Activated CD8-positive, alpha-beta memory T cell treated with anti-CD3 and anti-CD28 coated beads for 36 hours (primary cell): ENCODE measurements around the gene ACVR2B. TPM values are rescaled to one million over a fixed set of nuclear protein-coding genes. Genes with fewer than 3 reads are reported as not detected.

Experiments
- CTCF ChIA-PET: fragments of 350-600 bp; sonication (Branson Sonifier 250); formaldehyde crosslinking; loops from one replicate; lab custom pipeline; 2021; ENCODE audit warnings: antibody characterized with exemption; lab: Charles Lee
- POLR2A ChIA-PET: fragments of 350-600 bp; sonication (Branson Sonifier 250); formaldehyde crosslinking; loops from one replicate; lab custom pipeline; 2021; ENCODE audit warnings: antibody characterized with exemption; lab: Charles Lee
- total RNA-seq, 2 experiments: library from RNA; stranded (reverse); gene quantifications; one replicate each; pipeline ENCODE4 v1.2.3, GENCODE V29; 2021

The ACVR2B gene
- total RNA-seq, 2 experiments from 2014 or later, result 6.6 to 7.1 TPM

GRCh38 chr3:38455639-38456430 is 2.1 kb downstream of the ACVR2B start:
- CTCF ChIA-PET, result interaction anchor here (0.9 to 2.4 kb wide), 4 partner anchors 14 to 337 kb away, joined by 3 to 15 read pairs (median 7); partner anchors contain the start of gene XYLB
- POLR2A ChIA-PET, result interaction anchor here (0.6 to 1.1 kb wide), 3 partner anchors 109 to 482 kb away, joined by 3 to 4 read pairs (median 3); partner anchors contain the start of gene XYLB

GRCh38 chr3:38457111-38458003 is 3.7 kb downstream of the ACVR2B start:
- ChIA-PET POLR2A (no interaction called here), CTCF (no interaction called here)

GRCh38 chr3:38458796-38459498 is 5.3 kb downstream of the ACVR2B start:
- POLR2A ChIA-PET, result no interaction called here

GRCh38 chr3:38459499-38460048 is 5.9 kb downstream of the ACVR2B start:
- CTCF ChIA-PET, result interaction anchor here (0.6 kb wide), 1 partner anchor 8 kb away, joined by 3 read pairs; no protein-coding TSS in a partner anchor
- POLR2A ChIA-PET, result no interaction called here

More at GRCh38 chr3:38458796-38459498, 5.3 kb downstream of the ACVR2B start:
- CTCF ChIA-PET, result interaction anchor here (0.6 kb wide), 1 partner anchor 8 kb away, joined by 3 read pairs; no protein-coding TSS in a partner anchor

- ChIA-PET POLR2A (no interaction called here), CTCF (interaction anchor here (1.0 kb wide), 1 partner anchor 13 kb away, joined by 3 read pairs; no protein-coding TSS in a partner anchor)
Observed at GRCh38 chr3:38460377-38461270, 6.9 kb downstream of the ACVR2B start.

GRCh38 chr3:38465588-38466154 is 12.0 kb downstream of the ACVR2B start:
- POLR2A ChIA-PET, result no interaction called here
- CTCF ChIA-PET, result no interaction called here

GRCh38 chr3:38468765-38469164 is 15.1 kb downstream of the ACVR2B start:
- ChIA-PET POLR2A (no interaction called here), CTCF (no interaction called here)

- ChIA-PET CTCF (interaction anchor here (0.7 to 1.5 kb wide), 3 partner anchors 12 to 123 kb away, joined by 3 to 4 read pairs (median 3); partner anchors contain the start of gene XYLB), POLR2A (no interaction called here)
Observed at GRCh38 chr3:38469852-38470251, 16.2 kb downstream of the ACVR2B start.

- POLR2A ChIA-PET, result no interaction called here
- CTCF ChIA-PET, result interaction anchor here (1.5 kb wide), 1 partner anchor 11 kb away, joined by 4 read pairs; no protein-coding TSS in a partner anchor
Observed at GRCh38 chr3:38471260-38471857, 17.7 kb downstream of the ACVR2B start.

GRCh38 chr3:38472342-38472741 is 18.7 kb downstream of the ACVR2B start:
- ChIA-PET CTCF (no interaction called here), POLR2A (no interaction called here)

GRCh38 chr3:38473229-38473628 is 19.5 kb downstream of the ACVR2B start:
- ChIA-PET POLR2A (no interaction called here), CTCF (interaction anchor here (0.7 kb wide), 1 partner anchor 13 kb away, joined by 3 read pairs; no protein-coding TSS in a partner anchor)

- CTCF ChIA-PET, result no interaction called here
Observed at GRCh38 chr3:38474928-38475605, 21.4 kb downstream of the ACVR2B start.

GRCh38 chr3:38475716-38476115 is 22.0 kb downstream of the ACVR2B start:
- CTCF ChIA-PET, result no interaction called here
- POLR2A ChIA-PET, result no interaction called here

More at GRCh38 chr3:38474928-38475605, 21.4 kb downstream of the ACVR2B start:
- POLR2A ChIA-PET, result no interaction called here

- CTCF ChIA-PET, result no interaction called here
Observed at GRCh38 chr3:38476157-38476756, 22.6 kb downstream of the ACVR2B start.

GRCh38 chr3:38477057-38477820 is 23.5 kb downstream of the ACVR2B start:
- ChIA-PET CTCF (no interaction called here), POLR2A (no interaction called here)

More at GRCh38 chr3:38476157-38476756, 22.6 kb downstream of the ACVR2B start:
- POLR2A ChIA-PET, result no interaction called here
